GM21576 (cell line): ENCODE results near the gene KANK2.

Experiments
- ATAC-seq: cut with Tn5 transposase; IDR thresholded peaks from one replicate; pipeline ENCODE4 v1.9.1; 2021; ENCODE audit warnings: mild to moderate bottlenecking, moderate library complexity; ENCODE audit not compliant: unreplicated experiment

KANK2 gene

GRCh38 chr19:11197291-11198174 is at the start of gene KANK2:
KANK2 (minus strand) TSS chr19:11197545; CDS start chr19:11194511, 3,034 bp downstream.
- ATAC-seq, result peak; percentile 66

GRCh38 chr19:11246941-11247340 is 49.6 kb upstream of the KANK2 start:
- no peak for ATAC-seq

GRCh38 chr19:11244846-11245589 is 47.7 kb upstream of the KANK2 start:
- no peak for ATAC-seq

- no peak for ATAC-seq
These were observed 46.4 kb upstream of the KANK2 start for GRCh38 chr19:11243798-11244169.

- no peak for ATAC-seq
These were observed 45.8 kb upstream of the KANK2 start for GRCh38 chr19:11242864-11243797.

GRCh38 chr19:11242025-11242424 is 44.7 kb upstream of the KANK2 start:
- ATAC-seq, result no peak

- ATAC-seq, result no peak
These were observed 42.7 kb upstream of the KANK2 start for GRCh38 chr19:11240008-11240444.

GRCh38 chr19:11239377-11240000 is 42.1 kb upstream of the KANK2 start, which contains the start of gene ANGPTL8:
ANGPTL8 (plus strand) TSS chr19:11239619; CDS start chr19:11239638, 19 bp downstream.
- ATAC-seq, result no peak

- no peak for ATAC-seq
These were observed 41.5 kb upstream of the KANK2 start for GRCh38 chr19:11238781-11239376.

- no peak for ATAC-seq
These were observed 40.7 kb upstream of the KANK2 start for GRCh38 chr19:11238041-11238440.

GRCh38 chr19:11237321-11237720 is 40.0 kb upstream of the KANK2 start:
- no peak for ATAC-seq

- no peak for ATAC-seq
These were observed 39.3 kb upstream of the KANK2 start for GRCh38 chr19:11236324-11237301.

- ATAC-seq, result no peak
These were observed 37.2 kb upstream of the KANK2 start for GRCh38 chr19:11234486-11235075.

- no peak for ATAC-seq
These were observed 35.7 kb upstream of the KANK2 start for GRCh38 chr19:11233073-11233472.

- ATAC-seq, result no peak
These were observed 35.2 kb upstream of the KANK2 start for GRCh38 chr19:11232555-11232954.

GRCh38 chr19:11230621-11231386 is 33.5 kb upstream of the KANK2 start:
- ATAC-seq, result no peak

- no peak for ATAC-seq
These were observed 30.0 kb upstream of the KANK2 start for GRCh38 chr19:11227195-11227886.
